NT2/D1 (cell line): Measurements from ENCODE around the gene FAM193A.

ENCODE experiments used
- SUZ12 ChIP-seq: IDR thresholded peaks from 2 replicates; pipeline ENCODE4 v1.6.1; 2011; ENCODE audit not compliant: insufficient read length, insufficient read depth; ENCODE audit errors: extremely low read depth
- YY1 ChIP-seq: IDR thresholded peaks from 2 replicates; pipeline ENCODE4 v1.6.1; 2011; ENCODE audit not compliant: insufficient read length, insufficient read depth
- ZNF274 ChIP-seq: IDR thresholded peaks from 2 replicates; pipeline ENCODE4 v1.6.1; 2011; ENCODE audit warnings: mild to moderate bottlenecking, low read depth, low read length

DNA sequence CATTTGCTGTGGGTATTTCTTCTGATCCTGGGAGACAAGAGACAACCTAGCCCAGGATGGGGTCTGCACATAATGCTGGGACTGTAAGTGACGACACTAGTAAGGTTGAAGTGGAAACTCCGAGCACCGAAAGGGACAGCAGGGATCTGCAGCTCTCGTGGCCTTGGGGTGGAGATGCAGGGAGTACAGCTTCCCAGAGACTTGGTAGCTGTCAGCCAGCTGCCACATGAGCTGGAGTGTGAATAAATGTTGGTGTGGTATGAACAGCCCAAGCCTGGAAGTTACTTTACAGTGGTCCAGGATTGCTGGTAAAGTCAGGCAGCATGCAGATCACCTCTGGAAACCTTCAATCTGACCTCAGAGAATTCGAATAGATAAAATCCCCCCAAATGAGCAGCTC, 97.6 kb downstream of the FAM193A start:
- TF ChIP-seq SUZ12 (no peak), YY1 (no peak), ZNF274 (no peak)
